Right kidney (tissue), 1 donor: ENCODE data around the gene ZFAND2A.
A peak's percentile ranks its signal among the peaks of the same experiment; 100 is the strongest.
"Not testable (repeated sequence)": the region's sequence is repeated elsewhere in the genome, so short reads cannot be mapped to it uniquely, and the experiment has no call there.

ENCODE experiments used
- DNase-seq: peaks from one replicate; pipeline ENCODE4 v3.0.0-alpha.2; 2016

ZFAND2A gene

GRCh38 chr7:1175967-1176851 is 16.2 kb upstream of the ZFAND2A start:
- peak; percentile 73 for DNase-seq

GRCh38 chr7:1175597-1175966 is 15.6 kb upstream of the ZFAND2A start:
- no peak for DNase-seq

- DNase-seq, result no peak
Measured at GRCh38 chr7:1174881-1175596, 15.0 kb upstream of the ZFAND2A start.

DNA sequence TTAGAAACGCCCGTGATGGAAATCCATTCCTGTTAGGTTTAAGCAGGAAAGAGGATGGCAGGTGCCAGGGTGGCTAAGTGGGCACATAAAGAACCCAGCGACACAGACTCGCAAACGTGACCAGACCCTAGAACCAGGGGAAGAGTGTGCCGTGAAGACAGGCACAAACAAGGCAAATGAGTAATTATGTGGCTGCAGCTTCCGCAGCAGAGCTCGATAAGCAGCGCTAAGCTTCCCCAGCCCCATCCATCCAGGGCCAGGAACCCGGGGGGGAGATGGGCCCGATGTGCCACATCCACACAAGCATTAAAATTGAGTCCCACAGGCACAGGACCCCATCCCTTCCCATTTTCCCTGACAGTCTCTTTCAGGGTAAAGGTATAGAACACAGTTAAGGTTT is 14.0 kb upstream of the ZFAND2A start:
- no peak for DNase-seq

- no peak for DNase-seq
Measured at GRCh38 chr7:1172666-1173523, 12.9 kb upstream of the ZFAND2A start.

DNA sequence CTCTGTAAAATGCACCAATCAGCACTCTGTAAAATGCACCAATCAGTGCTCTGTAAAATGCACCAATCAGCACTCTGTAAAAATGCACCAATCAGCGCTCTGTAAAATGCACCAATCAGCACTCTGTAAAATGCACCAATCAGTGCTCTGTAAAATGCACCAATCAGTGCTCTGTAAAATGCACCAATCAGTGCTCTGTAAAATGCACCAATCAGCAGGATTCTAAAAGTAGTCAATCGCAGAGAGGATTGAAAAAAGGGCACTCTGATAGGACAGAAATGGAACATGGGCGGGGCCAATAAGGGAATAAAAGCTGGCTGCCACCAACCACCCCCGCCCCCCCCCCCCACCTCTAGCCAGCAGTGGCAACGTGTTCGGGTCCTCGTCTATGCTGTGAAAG is 11.5 kb upstream of the ZFAND2A start:
- DNase-seq, result not testable (repeated sequence)

DNA sequence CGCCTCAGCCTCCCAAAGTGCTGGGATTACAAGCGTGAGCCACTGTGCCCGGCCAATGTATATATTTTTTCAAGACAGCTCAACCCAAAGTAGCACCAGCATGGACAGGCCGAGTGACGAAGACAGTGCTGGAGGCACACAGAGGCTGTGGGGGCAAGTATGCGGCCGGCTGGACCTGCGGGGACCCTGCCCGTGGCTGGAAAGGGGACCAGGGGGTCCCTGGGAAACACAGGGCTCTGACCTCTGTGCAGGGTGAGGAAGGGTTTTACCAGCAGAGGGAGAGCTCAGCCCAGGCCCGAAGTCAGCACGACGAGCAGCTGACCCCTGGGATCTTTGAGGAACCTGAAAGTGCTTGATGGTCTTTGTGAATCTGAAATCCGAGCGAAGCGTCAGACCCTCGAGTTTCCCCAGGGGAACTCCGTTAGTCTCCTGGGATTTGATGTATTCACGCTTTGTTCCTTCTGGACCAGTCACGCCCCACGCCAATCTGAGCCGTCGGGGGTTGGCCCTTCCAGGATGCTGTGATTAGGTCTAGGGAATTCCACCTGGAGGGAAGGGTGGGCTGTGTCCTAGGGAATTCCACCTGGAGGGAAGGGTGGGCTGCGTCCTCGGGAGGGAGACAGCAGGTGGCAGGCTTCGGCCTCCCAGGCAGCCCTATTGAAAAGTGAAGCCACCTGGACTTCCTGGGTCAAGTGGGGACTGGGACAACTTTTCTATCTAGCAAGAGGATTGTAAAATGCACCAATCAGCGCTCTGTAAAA is 10.9 kb upstream of the ZFAND2A start:
- no peak for DNase-seq

GRCh38 chr7:1169409-1170368 is 9.7 kb upstream of the ZFAND2A start:
- peak; percentile 47 for DNase-seq

DNA sequence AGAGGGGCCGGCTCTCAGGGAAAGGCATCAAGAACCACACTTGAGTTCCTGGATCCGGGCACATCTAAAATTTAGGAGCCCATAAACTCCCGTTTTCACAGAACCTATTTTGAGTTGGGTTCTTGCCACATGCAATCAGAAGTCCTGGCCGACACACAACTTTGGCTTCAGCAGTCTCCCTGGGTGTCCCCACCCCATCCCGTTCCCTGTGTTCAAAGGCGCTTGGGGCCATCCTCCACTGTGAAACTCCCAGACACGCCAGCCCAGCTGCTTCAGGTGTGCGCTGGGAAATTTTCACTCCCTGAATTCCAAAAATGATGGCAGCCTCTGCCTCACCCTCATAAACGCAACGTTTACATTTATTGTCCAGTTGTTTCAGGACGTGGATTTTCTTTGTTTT is 8.4 kb upstream of the ZFAND2A start:
- no peak for DNase-seq

DNA sequence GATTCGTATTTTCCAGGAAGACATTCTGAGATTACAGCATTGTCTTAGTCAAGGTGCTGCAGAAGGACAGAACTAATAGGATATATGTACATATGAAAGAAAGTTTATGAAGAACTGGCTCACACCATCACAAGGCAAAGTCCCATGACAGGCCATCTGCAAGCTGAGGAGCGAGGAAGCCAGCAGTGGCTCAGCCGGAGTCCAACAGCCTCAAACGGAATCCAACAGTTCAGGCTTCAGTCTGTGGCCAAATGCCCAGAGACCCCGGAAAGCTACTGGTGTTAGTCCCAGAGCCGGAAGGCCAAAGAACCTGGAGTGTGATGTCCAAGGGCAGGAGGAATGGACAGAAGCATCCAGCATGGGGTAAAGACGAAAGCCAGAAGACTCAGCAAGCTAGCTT is 4.4 kb upstream of the ZFAND2A start:
- no peak for DNase-seq

DNA sequence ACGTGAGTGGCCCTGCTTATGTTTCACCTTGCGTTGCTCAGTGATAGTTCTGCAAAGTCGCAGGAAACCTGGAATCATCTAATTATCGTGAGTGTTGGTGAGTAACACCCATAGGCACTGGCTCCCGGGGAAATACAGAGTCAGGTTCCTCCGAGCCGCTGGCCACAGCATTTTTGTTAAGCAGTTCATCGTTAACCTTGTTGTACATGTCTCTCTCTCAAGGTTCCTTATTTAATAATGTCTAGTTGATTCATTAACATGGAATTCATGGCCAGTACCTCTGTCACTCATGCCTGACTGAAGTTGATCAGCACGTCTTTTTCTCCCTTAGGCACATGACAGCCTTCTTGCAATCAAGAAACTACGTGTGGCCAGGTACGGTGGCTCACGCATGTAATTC is 3.1 kb upstream of the ZFAND2A start:
- no peak for DNase-seq

GRCh38 chr7:1160670-1161021 is 650 bp upstream of the ZFAND2A start:
- DNase-seq, result no peak

- DNase-seq, result not testable (repeated sequence)
Measured at GRCh38 chr7:1159231-1159630, 765 bp downstream of the ZFAND2A start.

- DNase-seq, result no peak
Measured at GRCh38 chr7:1158203-1159126, 1.5 kb downstream of the ZFAND2A start.

GRCh38 chr7:1156782-1157535 is 3.0 kb downstream of the ZFAND2A start:
- DNase-seq, result no peak

GRCh38 chr7:1155818-1156781 is 3.9 kb downstream of the ZFAND2A start:
- not testable (repeated sequence) for DNase-seq

DNA sequence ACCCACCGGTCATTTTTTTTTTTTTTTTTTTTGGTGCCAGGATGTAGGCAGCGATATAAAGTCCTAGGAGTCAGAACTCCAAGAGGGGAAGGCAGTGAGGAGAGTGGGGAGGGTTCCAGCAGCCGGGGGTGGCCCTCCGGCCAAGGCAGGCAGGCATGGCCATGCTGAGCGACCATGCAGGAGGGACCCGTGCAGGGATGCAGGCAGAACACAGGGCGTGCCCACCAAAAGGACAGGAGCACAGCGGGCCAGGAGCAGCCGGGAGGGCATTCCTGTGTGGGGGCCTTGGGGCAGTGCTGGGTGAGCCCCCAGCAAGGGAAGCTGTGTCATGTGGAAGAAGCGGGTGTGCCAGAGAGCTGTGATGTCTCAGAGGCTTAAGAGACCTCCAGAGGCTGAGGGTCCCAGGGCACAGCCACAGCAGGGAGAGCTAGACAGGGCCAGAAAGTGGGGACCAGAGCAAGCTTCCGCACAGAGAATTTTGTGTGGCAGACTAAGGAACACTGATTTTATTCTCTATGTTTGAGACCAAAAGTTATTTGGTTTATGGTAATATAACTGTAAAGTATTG is 5.7 kb downstream of the ZFAND2A start:
- DNase-seq, result no peak
